ENCODE results near the gene MRM3.

GRCh38 chr17:794876-795275 is 12.7 kb downstream of the MRM3 start:
- TF ChIP-seq CTCF (IDR thresholded peaks at IDR 0.05; ENCODE audit: low read depth, low read length, missing input control) (peak; percentile 93), RAD21 (IDR thresholded peaks at IDR 0.05) (peak; percentile 98), EGR1 (IDR thresholded peaks at IDR 0.05; ENCODE audit: low read depth in 2 of 2) (no peak), MAX (IDR thresholded peaks at IDR 0.05) (no peak), SP1 (IDR thresholded peaks at IDR 0.05) (no peak)

All from liver (tissue), 3 donors.